GM12878 (cell line): ENCODE results near the gene SLC2A9. TPM values are rescaled to one million over a fixed set of nuclear protein-coding genes. Genes with fewer than 3 reads are reported as not detected.
A peak's percentile ranks its signal among the peaks of the same experiment; 100 is the strongest.

Source experiments
- ATAC-seq: fragments of 200-7000 bp; cut with Tn5 transposase; 3 replicates; pipeline ENCODE4 v1.9.1; 2020; ENCODE audit warnings: mild to moderate bottlenecking, moderate library complexity
- BruUV-seq: library from RNA; stranded (reverse); fragments of 400-500 nt; replicated peaks from 2 replicates; lab custom pipeline; 2021; lab: Mats Ljungman, UMichigan
- CTCF ChIA-PET: fragments of 300-600 bp; sonication (Branson Sonifier 250); formaldehyde crosslinking; extraction: SDS; loops from one replicate; lab custom pipeline; 2021; ENCODE audit warnings: inconsistent platforms; lab: Yijun Ruan, JAX
- POLR2A ChIA-PET: fragments of 350-600 bp; formaldehyde crosslinking; extraction: SDS; loops from one replicate; lab custom pipeline; 2021; ENCODE audit warnings: inconsistent platforms; lab: Charles Lee
- RAD21 ChIA-PET: fragments of 300-600 bp; sonication (Branson Sonifier 250); formaldehyde crosslinking; loops from one replicate; lab custom pipeline; 2023; ENCODE audit warnings: antibody characterized with exemption; ENCODE audit not compliant: unreplicated experiment; lab: Charles Lee
- SMC1A ChIA-PET: fragments of 300-600 bp; sonication (Branson Sonifier 250); formaldehyde crosslinking; loops from one replicate; lab custom pipeline; 2023; ENCODE audit not compliant: unreplicated experiment, uncharacterized antibody; lab: Charles Lee
- DNase-seq: peaks from one replicate; pipeline ENCODE4 v3.0.0-alpha.2; 2011; ENCODE audit warnings: low read depth, low spot score
- FAIRE-seq: peaks from 3 replicates; lab custom pipeline; 2011; peaks lifted over from hg19 to GRCh38; lab: Jason Lieb, UNC
- H2AFZ ChIP-seq: 2 replicates; pipeline ENCODE4 v1.6.0; 2011; ENCODE audit warnings: low read depth, low read length, control low read depth; ENCODE audit not compliant: control insufficient read depth
- H3K27ac ChIP-seq: 2 replicates; pipeline ENCODE4 v1.5.1; 2011; ENCODE audit warnings: control low read depth; ENCODE audit not compliant: control insufficient read depth, insufficient read depth
- H3K27me3 ChIP-seq, 2 experiments: replicated peaks in 1 of 2; 2 replicates each; pipeline versions ENCODE4 v1.6.0 to v1.6.1; 2011; ENCODE audit warnings: low read length in 1 of 2; ENCODE audit not compliant: control insufficient read depth in 2 of 2, insufficient read depth in 2 of 2
- H3K36me3 ChIP-seq, 2 experiments: 2 replicates each; pipeline ENCODE4 v1.5.1; 2011; ENCODE audit warnings: low read length in 1 of 2; ENCODE audit not compliant: control insufficient read depth in 2 of 2, insufficient read depth in 2 of 2
- H3K4me1 ChIP-seq: 2 replicates; pipeline ENCODE4 v1.6.1; 2011; ENCODE audit warnings: mild to moderate bottlenecking, low read length, moderate library complexity, mixed read lengths; ENCODE audit not compliant: control insufficient read depth, insufficient read depth
- H3K4me2 ChIP-seq: 2 replicates; pipeline ENCODE4 v1.6.0; 2011; ENCODE audit warnings: control low read depth; ENCODE audit not compliant: control insufficient read depth, insufficient read depth
- H3K4me3 ChIP-seq: fragments of 200-600 bp; sonication (generic); 2 replicates; pipeline ENCODE4 v1.5.1; 2016
- H3K79me2 ChIP-seq: 2 replicates; pipeline ENCODE4 v1.6.0; 2011; ENCODE audit warnings: low read length; ENCODE audit not compliant: control insufficient read depth, insufficient read depth
- H3K9ac ChIP-seq: 2 replicates; pipeline ENCODE4 v1.8.0; 2011; ENCODE audit warnings: low read length, control low read depth, mixed read lengths; ENCODE audit not compliant: control insufficient read depth, insufficient read depth
- H3K9me3 ChIP-seq: replicated peaks from 3 replicates; pipeline ENCODE4 v1.5.1; 2011; ENCODE audit warnings: mild to moderate bottlenecking, low read length; ENCODE audit not compliant: control insufficient read depth, insufficient read depth
- H4K20me1 ChIP-seq: 2 replicates; pipeline ENCODE4 v1.6.0; 2011; ENCODE audit not compliant: control insufficient read depth, insufficient read depth
- BCL3 ChIP-seq: IDR thresholded peaks from 2 replicates; pipeline ENCODE4 v1.6.1; 2011; ENCODE audit warnings: borderline replicate concordance, low read depth, mild to moderate bottlenecking, moderate library complexity, low read length; ENCODE audit not compliant: insufficient read depth, poor library complexity, severe bottlenecking
- CBFB ChIP-seq: IDR thresholded peaks from 2 replicates; pipeline ENCODE4 v1.6.1; 2016; ENCODE audit warnings: antibody characterized with exemption, low read depth
- IKZF2 ChIP-seq, 2 experiments: fragments of 450-650 bp; IDR thresholded peaks; 2 replicates each; pipeline ENCODE4 v1.6.1; 2017; ENCODE audit warnings: mild to moderate bottlenecking in 2 of 2, moderate library complexity in 2 of 2
- IRF5 ChIP-seq: fragments of 450-650 bp; IDR thresholded peaks from 2 replicates; pipeline ENCODE4 v1.6.1; 2017; ENCODE audit warnings: borderline replicate concordance
- MAX ChIP-seq: IDR thresholded peaks from 2 replicates; pipeline ENCODE4 v1.6.1; 2012; ENCODE audit warnings: low read depth, low read length, improper control_type of control experiment
- NBN ChIP-seq: fragments of 450-650 bp; IDR thresholded peaks from 2 replicates; pipeline ENCODE4 v1.6.1; 2016
- NFXL1 ChIP-seq: fragments of 450-650 bp; IDR thresholded peaks from 2 replicates; pipeline ENCODE4 v1.6.1; 2017; ENCODE audit warnings: antibody characterized with exemption, mild to moderate bottlenecking, borderline replicate concordance
- PAX5 ChIP-seq: IDR thresholded peaks from 2 replicates; pipeline ENCODE4 v1.6.1; 2011; ENCODE audit warnings: low read depth, low read length, borderline replicate concordance
- PML ChIP-seq: IDR thresholded peaks from 2 replicates; pipeline ENCODE4 v1.6.1; 2012; ENCODE audit warnings: low read length, inconsistent platforms
- YY1 ChIP-seq: IDR thresholded peaks from 2 replicates; pipeline ENCODE4 v1.6.1; 2011; ENCODE audit warnings: low read depth, mild to moderate bottlenecking, low read length
- ZBTB4 ChIP-seq: fragments of 450-650 bp; formaldehyde crosslinking; IDR thresholded peaks from 2 replicates; pipeline ENCODE4 v1.4.0; 2022; ENCODE audit warnings: mild to moderate bottlenecking, moderate library complexity
- ZNF592 ChIP-seq: fragments of 450-650 bp; IDR thresholded peaks from 2 replicates; pipeline ENCODE4 v1.6.1; 2017; ENCODE audit warnings: mild to moderate bottlenecking, moderate library complexity
- WGBS: methylation state at CpG from one replicate; pipeline ENCODE4 v1.1.6; 2016; ENCODE audit warnings: low lambda C conversion rate; ENCODE audit not compliant: insufficient replicate concordance, insufficient coverage; ENCODE audit errors: missing lambda C conversion rate; 5-methylcytosine and 5-hydroxymethylcytosine counted together
- in situ Hi-C: fragments of 300-500 bp; cut with MboI; formaldehyde crosslinking; loops from 9 replicates; pipeline ENCODE4 v1.14.3; 2018; ENCODE audit warnings: mixed read lengths
- intact Hi-C: fragments of 100-400 bp; cut with micrococcal nuclease; formaldehyde crosslinking; loops from one replicate; pipeline ENCODE4 v1.14.2; 2022; ENCODE audit not compliant: unreplicated experiment
- polyA plus RNA-seq, 11 experiments: library from polyadenylated mRNA; depleted of rRNA in 4 of 11; unstranded in 6 of 11; stranded (reverse) in 5 of 11; fragments of >200 nt; fragmentation: Nextera tagmentation in 4 of 11; fragmentation: Illumina TruSeq in 1 of 11; extraction: Ambion mirVana in 4 of 11; extraction: Trizol in 1 of 11; gene quantifications; 1 replicate in 1 of 11; 2 replicates in 10 of 11; pipeline versions ENCODE4 v1.2.1 to v1.2.3, GENCODE V29; 2011 to 2016; ENCODE audit warnings: inconsistent platforms in 2 of 11, missing spikeins in 2 of 11, low read depth in 1 of 11
- total RNA-seq, 4 experiments: library from RNA; depleted of rRNA in 3 of 4; stranded (reverse); fragments of >200 nt in 3 of 4; fragmentation: Illumina TruSeq in 1 of 4; extraction: Trizol in 1 of 4; gene quantifications; 2 replicates each; pipeline versions ENCODE4 v1.2.1 to v1.2.3, GENCODE V29; 2013 to 2021

The SLC2A9 gene
- total and polyA plus RNA-seq, 10 of the 15 experiments (the other 5 are each of a cell fraction or from before 2014, with no cell fraction given) = 0.28 to 2.8 (median 1.2) TPM

GRCh38 chr4:9976781-9977180 is 44.5 kb downstream of the SLC2A9 start:
- BruUV-seq = no TSS peak
- WGBS = 75% methylated on average over 2 of the region's 2 CpGs
- H3K36me3 ChIP-seq = no peaks in the 10 kb centered on the region
- no peak for DNase-seq
- H3K79me2 ChIP-seq = no peaks in the 10 kb centered on the region
- no peak overlapping the region for H3K4me2 ChIP-seq
- intact Hi-C loops (no loop called here), in situ Hi-C loops (no loop called here)
- FAIRE-seq = no peak
- no peak overlapping the region for H3K4me3 ChIP-seq
- H3K9me3 ChIP-seq = peaks cover 2% of the 10 kb centered on the region
- H3K9ac ChIP-seq = no peak overlapping the region
- RAD21 ChIA-PET = interaction anchor here (1.0 to 1.6 kb wide), 5 partner anchors 12 to 38 kb away, joined by 3 to 12 read pairs (median 5); no protein-coding TSS in a partner anchor
- SMC1A ChIA-PET = interaction anchor here (1.0 to 2.6 kb wide), 9 partner anchors 12 to 38 kb away, joined by 3 to 10 read pairs (median 5); no protein-coding TSS in a partner anchor
- ATAC-seq = peak; percentile 36; the same call in 2 of the 3 replicates
- H3K4me1 ChIP-seq = peaks cover 5% of the 10 kb centered on the region
- no peak overlapping the region for H2AFZ ChIP-seq
- CTCF ChIA-PET = interaction anchor here (0.6 to 3.2 kb wide), 7 partner anchors 12 to 273 kb away, joined by 3 to 10 read pairs (median 4); no protein-coding TSS in a partner anchor
- POLR2A ChIA-PET = interaction anchor here (0.6 to 1.6 kb wide), 4 partner anchors 10 to 37 kb away, joined by 3 to 7 read pairs (median 4); no protein-coding TSS in a partner anchor
- H4K20me1 ChIP-seq = no peaks in the 10 kb centered on the region
- H3K27me3 ChIP-seq = no peaks in the 10 kb centered on the region
- H3K27ac ChIP-seq = no peak overlapping the region
- TF ChIP-seq CBFB (no peak), ZNF592 (no peak), IRF5 (no peak), NBN (no peak), YY1 (no peak), ZBTB4 (no peak), PAX5 (no peak), PML (no peak), MAX (no peak), IKZF2 (IDR thresholded peaks at IDR 0.05) (no peak), BCL3 (no peak), NFXL1 (no peak)
